ENCODE data around the gene SPOCK1.

Gene SPOCK1

GRCh38 chr5:137134920-137135532 lies 364.1 kb downstream of the SPOCK1 start:
- no peak for TF ChIP-seq CTCF (conservative IDR thresholded peaks at IDR 0.05; ENCODE audit: low read depth, low read length)
- DNase-seq (ENCODE audit: low read depth) = no peak
- H3K4me3 ChIP-seq (ENCODE audit: low read length) = no peak overlapping the region

- no peak for TF ChIP-seq CTCF (conservative IDR thresholded peaks at IDR 0.05; ENCODE audit: low read depth, low read length)
- H3K4me3 ChIP-seq (ENCODE audit: low read length) = no peak overlapping the region
- no peak for DNase-seq (ENCODE audit: low read depth)
Observed at GRCh38 chr5:137129886-137130680, 369.0 kb downstream of the SPOCK1 start.

GRCh38 chr5:137128012-137128411 lies 371.1 kb downstream of the SPOCK1 start:
- TF ChIP-seq CTCF (conservative IDR thresholded peaks at IDR 0.05; ENCODE audit: low read depth, low read length) = no peak
- DNase-seq (ENCODE audit: low read depth) = no peak
- H3K4me3 ChIP-seq (ENCODE audit: low read length) = no peak overlapping the region

- no peak for TF ChIP-seq CTCF (conservative IDR thresholded peaks at IDR 0.05; ENCODE audit: low read depth, low read length)
- no peak overlapping the region for H3K4me3 ChIP-seq (ENCODE audit: low read length)
- DNase-seq (ENCODE audit: low read depth) = no peak
Observed at GRCh38 chr5:137126829-137127228, 372.3 kb downstream of the SPOCK1 start.

GRCh38 chr5:137122558-137122957 lies 376.6 kb downstream of the SPOCK1 start:
- TF ChIP-seq CTCF (conservative IDR thresholded peaks at IDR 0.05; ENCODE audit: low read depth, low read length) = no peak
- DNase-seq (ENCODE audit: low read depth) = no peak
- no peak overlapping the region for H3K4me3 ChIP-seq (ENCODE audit: low read length)

GRCh38 chr5:137122075-137122474 lies 377.1 kb downstream of the SPOCK1 start:
- no peak for TF ChIP-seq CTCF (conservative IDR thresholded peaks at IDR 0.05; ENCODE audit: low read depth, low read length)
- no peak overlapping the region for H3K4me3 ChIP-seq (ENCODE audit: low read length)
- no peak for DNase-seq (ENCODE audit: low read depth)

GRCh38 chr5:137119321-137119720 lies 379.8 kb downstream of the SPOCK1 start:
- no peak for TF ChIP-seq CTCF (conservative IDR thresholded peaks at IDR 0.05; ENCODE audit: low read depth, low read length)
- DNase-seq (ENCODE audit: low read depth) = no peak
- no peak overlapping the region for H3K4me3 ChIP-seq (ENCODE audit: low read length)
